H54 (cell line): ENCODE results near the gene USP44.

Experiments
- DNase-seq: peaks from one replicate; pipeline ENCODE4 v3.0.0; 2011; ENCODE audit warnings: low spot score, mixed read lengths; ENCODE audit not compliant: insufficient read length
- FAIRE-seq: peaks from 3 replicates; lab custom pipeline; 2011; peaks lifted over from hg19 to GRCh38; lab: Jason Lieb, UNC
- POLR2A ChIP-seq: IDR thresholded peaks from 2 replicates; pipeline ENCODE4 v1.6.1; 2011; ENCODE audit warnings: low read depth, mild to moderate bottlenecking, low read length

Gene USP44

DNA sequence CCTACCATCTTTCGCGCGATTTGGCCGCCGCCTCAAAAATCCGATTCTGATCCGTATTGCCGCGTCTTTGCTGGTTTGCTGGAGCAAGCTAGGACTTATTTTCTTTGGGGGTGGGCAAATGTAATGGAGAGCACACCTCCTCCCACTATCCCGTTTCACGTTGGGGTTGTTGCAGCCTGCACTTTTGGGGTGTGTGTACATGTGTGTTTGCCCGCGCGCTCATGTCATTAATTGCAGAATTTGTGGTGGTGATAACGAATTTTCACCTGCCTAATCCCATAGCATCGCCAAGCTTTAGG is 76.7 kb downstream of the USP44 start:
- FAIRE-seq (no peak), DNase-seq (no peak)
- TF ChIP-seq POLR2A, result no peak

DNA sequence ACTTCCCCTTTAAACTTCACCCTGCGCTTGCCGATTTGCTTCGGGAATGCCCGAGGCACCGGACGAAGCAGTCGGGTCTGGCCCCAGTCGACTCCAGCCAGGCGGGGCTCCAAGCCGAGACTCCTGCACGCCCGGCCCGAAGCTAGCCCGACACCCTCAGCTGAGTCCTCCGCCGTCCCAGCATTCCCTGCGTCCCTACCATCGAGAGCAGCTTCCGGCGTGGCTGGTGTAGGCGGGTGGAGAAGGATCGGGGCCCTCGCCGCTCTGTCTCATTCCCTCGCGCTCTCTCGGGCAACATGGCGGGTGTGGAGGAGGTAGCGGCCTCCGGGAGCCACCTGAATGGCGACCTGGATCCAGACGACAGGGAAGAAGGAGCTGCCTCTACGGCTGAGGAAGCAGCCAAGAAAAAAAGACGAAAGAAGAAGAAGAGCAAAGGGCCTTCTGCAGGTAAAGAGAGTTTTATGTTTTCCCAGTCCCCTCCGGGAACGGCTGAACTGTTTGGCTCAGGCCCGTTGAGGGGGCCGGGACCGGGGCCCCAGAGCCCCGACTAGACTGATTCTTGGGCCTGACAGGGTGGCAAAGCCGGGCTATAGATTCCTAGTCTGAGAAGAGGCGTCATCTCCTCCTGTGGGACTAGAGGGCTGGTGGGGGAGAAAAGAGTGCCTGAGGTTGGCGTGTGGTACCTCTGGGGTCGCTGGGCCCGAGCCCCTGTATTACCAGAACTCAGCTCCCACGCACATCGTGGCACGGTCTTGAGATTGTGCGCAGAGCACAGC is 77.2 kb downstream of the USP44 start, which contains the start of gene METAP2:
Gene METAP2, plus strand, starts transcription at position 269 of the 776 bp plus-strand sequence. Its CDS starts 28 bp downstream, at position 297.
- FAIRE-seq (peak; percentile 96), DNase-seq (peak; percentile 95)
- TF ChIP-seq POLR2A, result peak; percentile 85

DNA sequence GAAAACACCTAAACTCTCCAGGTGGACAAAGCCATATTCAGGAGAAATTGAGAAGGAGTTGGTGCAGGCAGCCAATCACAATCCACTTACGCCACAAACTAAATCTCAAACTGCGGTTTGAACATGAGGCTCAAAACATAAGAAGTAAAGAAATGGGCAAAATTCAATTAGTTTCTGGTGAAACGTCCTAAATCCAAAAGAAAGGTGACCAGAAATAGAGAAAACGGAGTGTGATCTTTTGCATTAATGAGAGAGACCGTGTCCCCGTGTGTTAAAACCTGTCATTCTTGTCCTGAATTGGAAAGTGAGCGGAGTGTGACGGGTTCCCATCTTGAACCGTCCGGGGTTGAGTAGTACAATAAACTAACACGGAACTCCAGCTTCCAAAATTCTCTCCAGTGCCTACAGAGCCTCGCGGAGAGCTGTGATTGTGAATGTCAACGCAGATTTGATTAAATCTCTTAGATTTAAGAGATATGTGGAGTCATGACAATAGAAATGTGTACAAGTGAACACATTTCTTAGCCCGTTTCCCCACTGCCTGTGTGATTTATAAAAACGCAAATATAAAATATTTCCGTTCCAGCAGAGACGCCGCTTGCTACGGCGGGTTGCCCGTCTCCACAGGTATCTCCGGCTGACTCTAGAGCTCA is 77.9 kb downstream of the USP44 start:
- DNase-seq (peak; percentile 24), FAIRE-seq (peak; percentile 69)
- TF ChIP-seq POLR2A, result no peak

DNA sequence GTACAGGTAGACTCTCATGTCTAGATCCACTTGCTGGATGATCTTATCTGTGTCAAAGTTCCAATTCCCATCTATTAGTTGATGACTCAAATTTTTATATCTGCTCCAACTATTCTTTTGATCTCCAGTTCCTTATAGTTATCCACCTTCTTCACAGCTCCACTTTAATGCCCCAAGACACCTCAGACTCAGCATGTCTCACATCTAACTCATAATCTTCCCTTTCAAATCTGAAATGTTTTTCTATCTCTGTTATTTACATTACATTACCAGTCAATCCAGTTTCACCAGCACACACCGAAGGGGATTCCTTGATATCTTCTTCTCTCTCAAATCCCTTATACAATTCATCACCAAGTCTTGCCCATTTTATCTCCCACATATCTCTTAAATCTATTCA is 81.0 kb downstream of the USP44 start:
- DNase-seq, result no peak
- no peak for FAIRE-seq
- TF ChIP-seq POLR2A, result no peak
